Activated T-helper 9 cell treated with anti-CD3 and anti-CD28 coated beads, Interleukin-2, amount 50 U/mL, for 16 hours (primary cell): ENCODE measurements around the gene CCNE1.
A peak's percentile ranks its signal among the peaks of the same experiment; 100 is the strongest.
"Not testable (repeated sequence)": the region's sequence is repeated elsewhere in the genome, so short reads cannot be mapped to it uniquely, and the experiment has no call there.

Experiments
- DNase-seq: peaks from one replicate; pipeline ENCODE4 v3.0.0-alpha.2; 2020; ENCODE audit warnings: low read depth

The CCNE1 gene

DNA sequence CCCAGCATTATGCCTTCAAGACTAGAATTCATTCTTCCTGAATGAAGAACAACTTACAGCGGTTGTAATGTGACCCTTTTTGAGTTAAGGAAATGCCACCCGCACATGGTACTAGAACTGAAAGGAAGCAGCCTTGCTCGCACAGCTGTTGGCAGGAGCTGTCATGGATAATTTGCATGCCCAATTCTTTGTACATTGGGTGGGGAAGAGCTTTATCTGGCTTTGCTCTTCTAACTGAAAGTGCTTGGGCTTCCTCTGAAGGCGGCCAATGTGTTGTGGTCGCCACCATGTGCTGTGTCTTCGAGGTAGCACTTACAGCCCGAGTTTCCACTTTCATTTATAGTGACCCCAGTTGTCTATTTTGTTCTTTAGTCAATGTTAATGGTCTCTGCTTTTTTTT, 3.4 kb downstream of the CCNE1 start:
- DNase-seq, result no peak

DNA sequence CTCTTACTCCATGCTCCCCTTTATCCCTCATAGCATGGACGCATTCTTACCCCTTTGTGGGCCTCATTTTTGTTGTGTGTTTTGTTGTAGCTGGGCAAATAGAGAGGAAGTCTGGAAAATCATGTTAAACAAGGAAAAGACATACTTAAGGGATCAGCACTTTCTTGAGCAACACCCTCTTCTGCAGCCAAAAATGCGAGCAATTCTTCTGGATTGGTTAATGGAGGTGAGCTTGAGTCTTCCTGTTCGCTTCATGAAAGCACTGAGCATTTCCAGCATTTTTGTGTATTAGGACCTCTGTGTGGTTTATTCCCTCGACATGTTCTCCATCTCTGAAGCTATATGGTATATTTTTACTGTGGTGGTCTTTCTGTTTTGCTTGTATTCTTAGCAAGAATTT, 5.5 kb downstream of the CCNE1 start:
- DNase-seq, result no peak

- no peak for DNase-seq
Observed at GRCh38 chr19:29819300-29819699, 7.5 kb downstream of the CCNE1 start.

DNA sequence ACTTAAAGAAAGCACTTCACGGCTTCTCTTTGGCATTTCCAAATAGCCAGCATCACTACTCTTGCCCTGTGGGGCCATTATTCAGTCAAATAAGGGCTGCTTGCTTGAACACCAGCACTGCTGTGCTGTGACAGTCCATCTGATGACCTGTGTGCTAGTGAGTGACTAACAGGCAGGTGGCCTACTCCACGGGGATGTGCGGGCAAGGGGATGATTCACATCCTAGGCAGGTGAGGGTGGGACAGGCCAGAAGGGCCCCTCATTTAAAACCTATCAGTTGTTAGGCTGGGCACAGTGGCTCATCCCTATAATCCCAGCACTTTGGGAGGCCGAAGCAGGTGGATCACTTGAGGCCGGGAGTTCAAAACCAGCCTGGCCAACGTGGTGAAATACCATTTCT, 8.2 kb downstream of the CCNE1 start:
- no peak for DNase-seq

GRCh38 chr19:29823581-29824330, 12.0 kb downstream of the CCNE1 start:
- no peak for DNase-seq

GRCh38 chr19:29825263-29825662, 13.5 kb downstream of the CCNE1 start:
- DNase-seq, result not testable (repeated sequence)

DNA sequence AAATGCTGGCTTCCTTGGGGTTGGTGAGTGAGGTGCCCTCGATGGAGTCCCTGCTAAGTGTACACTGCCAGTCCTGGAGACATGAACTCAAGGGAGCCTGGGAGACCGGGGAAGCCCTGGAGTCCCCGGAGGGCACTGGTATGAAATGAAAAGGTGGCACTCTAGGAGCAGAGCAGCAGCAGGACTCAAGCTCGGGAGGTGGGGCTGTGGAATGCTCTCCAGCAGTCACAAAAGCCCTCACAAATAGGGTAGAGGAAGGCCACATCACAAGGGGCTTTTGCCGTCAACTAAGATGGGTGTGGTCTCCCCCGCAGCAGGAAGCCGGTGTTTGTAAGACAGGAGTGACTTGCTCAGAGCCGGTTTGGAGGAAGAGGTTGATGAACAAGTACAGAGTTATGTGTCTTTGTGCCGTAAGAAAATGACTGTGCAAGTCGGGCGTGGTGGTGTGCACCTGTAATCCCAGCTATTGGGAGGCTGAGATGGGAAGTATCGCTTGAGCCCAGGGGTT, 19.3 kb downstream of the CCNE1 start:
- DNase-seq, result peak; percentile 30

DNA sequence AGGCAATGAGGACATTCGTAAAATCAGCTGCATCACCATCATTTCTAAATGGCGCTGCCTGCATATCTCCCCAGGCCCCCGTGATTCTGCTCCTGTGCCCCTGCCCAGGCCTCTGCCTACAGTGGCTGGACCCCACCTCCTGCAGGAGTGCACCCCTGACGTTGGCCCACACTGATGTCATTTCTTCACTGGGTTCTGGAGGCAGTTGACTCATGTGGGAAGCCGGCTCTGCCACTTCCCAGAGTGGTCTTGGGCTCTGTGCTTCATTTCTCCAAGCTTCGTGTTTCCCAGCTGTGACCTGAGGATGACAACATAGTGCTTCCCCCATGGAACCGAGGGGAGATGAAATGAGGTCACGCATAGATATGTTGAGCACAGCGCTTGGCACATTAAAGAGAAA, 19.9 kb downstream of the CCNE1 start:
- no peak for DNase-seq

DNA sequence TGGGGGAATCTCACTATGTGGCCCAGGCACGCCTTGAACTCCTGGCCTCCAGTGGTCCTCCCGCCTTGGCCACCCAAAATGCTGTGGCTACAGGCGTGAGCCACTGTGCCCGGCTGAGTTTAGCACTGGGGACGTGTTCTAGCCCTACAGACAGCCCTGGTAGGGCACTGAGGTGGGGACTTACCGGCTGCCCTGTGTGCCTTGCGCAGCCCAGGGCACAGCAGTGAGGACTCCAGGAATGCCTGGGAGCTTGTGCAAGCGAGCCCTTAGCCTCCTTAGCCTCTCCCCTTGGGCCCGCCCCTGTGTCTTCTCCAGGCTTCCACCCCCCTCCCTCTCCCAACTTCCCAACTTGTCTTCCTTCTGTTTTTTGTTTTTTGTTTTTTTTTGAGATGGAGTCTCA, 21.0 kb downstream of the CCNE1 start:
- DNase-seq, result no peak

DNA sequence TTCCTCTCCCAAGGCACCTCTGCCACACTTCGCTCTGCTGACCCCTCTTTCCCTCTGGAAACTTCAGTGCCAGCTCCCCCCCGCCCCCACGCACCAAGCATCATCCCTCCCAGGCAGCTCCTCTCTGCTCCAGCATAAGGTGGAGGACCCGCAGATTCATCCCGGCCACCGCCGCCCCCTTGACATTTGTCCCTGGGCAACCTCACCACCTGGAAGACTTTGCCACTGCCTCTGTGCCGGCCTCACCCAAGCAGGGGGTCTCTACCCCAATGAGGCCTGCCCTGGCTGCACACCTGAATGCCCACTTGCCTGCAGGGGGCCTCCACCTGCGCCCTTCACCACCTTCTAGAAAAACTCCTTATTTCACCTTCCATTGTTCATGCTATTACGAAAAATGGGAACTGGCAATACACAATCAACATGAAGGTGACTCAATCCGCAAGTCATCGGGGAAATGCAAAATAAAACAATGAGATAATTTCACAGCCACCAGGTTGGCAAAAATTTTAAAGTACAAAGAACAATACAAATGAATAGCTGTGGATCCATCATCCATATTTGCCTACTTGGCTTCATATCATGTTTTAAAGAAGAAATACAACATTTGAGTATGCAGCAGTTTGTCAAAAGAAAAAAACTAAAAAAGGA, 21.9 kb downstream of the CCNE1 start:
- no peak for DNase-seq

DNA sequence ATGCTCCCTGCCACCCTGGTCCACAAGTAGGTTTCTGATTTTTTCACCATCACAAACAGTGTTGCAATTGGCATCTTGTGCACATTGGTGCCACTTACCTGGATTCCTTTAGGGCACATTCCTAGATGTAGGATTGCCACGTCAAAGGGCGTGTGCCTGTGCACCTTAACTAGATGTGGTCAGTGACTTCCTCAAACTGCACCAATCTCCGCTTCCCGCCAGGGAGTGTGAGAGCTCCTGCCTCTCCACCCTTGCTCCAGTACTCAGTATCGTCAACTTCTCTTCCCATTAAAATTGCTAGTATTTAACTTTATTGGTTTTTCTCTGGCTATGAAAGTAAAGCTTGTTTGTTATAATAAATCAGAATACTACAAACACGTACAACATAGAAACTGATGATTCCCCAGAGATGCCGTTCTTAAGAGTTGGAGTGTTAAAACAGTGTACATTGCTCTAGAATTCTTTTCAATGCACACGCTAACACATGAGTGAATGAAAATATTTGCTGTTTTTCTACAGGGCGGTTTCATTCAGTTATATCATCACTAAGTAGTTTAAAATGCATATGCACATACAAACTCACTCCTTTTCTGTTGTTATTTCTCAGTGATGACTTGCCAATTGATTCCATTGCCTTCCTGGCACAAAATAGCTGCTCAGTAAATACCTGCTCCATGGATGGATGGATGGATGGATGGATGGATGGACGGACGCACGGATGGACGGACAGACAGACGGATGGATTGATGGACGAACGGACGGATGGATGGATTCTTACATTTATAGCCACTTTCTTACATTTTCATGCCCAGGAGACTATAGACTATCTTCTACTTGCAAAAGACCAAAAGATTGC, 23.4 kb downstream of the CCNE1 start:
- no peak for DNase-seq

GRCh38 chr19:29836409-29836825, 24.6 kb downstream of the CCNE1 start:
- no peak for DNase-seq

- peak; percentile 24 for DNase-seq
Observed at GRCh38 chr19:29837448-29837981, 25.7 kb downstream of the CCNE1 start.

DNA sequence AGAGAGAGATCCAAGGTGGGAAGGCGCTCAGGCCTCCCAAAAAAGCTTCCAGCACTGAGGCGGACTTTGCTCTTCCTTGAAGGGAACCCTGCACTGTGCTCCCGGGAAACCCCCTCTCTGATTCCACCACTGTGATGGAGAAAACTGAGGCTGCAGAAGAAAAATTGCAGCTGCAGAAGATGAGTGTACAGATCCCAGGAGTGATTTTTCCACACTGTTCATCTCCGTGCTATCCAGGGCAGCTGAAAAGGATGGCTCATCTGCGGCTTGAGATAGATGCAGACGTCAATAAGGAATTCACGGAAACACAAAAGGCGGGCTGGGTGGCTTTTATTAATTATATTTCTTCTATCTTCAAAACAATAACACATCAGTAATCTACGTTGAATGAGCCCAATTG, 26.2 kb downstream of the CCNE1 start:
- no peak for DNase-seq

- DNase-seq, result no peak
Observed at GRCh38 chr19:29840066-29840950, 28.5 kb downstream of the CCNE1 start.

- DNase-seq, result no peak
Observed at GRCh38 chr19:29841209-29841558, 29.4 kb downstream of the CCNE1 start.

GRCh38 chr19:29841559-29842367, 30.0 kb downstream of the CCNE1 start:
- no peak for DNase-seq

- no peak for DNase-seq
Observed at GRCh38 chr19:29842471-29843179, 30.8 kb downstream of the CCNE1 start.

DNA sequence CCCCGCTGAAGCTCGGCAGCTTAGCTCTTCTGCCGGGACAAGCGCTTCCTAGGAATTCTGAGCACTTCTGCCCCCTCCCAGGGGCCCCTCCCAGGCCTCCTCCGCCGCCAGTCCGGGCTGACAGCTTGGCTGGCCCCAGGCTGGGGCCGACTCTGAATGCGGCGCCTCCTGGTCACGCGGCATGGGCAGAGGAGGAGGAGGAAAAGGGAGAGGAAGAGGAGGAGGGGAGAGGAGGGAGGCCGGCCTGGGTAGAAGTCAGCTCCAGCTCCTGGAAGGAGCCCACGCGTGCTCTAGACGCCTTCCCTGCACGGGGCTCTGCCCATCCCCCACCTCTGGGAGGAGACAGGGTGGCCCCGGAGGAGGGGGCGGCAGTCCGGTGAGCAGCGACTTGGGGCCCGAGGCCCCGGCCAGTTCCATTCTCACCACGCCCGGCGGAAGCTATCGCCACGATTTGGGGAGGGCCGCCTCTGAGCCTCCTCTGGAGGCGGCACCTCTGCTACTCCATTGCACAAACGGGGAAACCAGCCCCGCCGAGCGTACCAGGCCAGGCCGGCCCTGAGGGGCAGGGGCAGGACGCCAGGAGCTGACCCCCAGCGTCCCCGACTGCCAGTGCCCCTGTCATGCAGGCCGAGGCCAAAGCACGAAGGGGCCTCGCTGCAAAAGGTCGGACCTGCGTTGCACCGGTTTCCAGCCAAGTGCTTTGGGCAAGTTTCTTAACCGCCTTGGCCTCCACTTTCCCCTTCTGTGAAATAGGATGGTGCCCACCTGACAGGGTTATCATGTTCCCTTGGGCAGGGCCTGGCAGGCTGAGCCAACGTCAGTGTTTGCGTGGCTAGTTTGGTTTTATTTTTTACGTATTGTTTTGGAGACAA, 31.6 kb downstream of the CCNE1 start:
- DNase-seq, result no peak
